Activated naive CD8-positive, alpha-beta T cell treated with anti-CD3 and anti-CD28 coated beads, Interleukin-2, amount 50 U/mL, for 24 hours (primary cell): ENCODE results near the gene ITGB8.

Source experiments
- ATAC-seq: fragments of 150-1000 bp; cut with Tn5 transposase; one replicate; pipeline ENCODE4 v1.10.0; 2021
- DNase-seq: peaks from one replicate; pipeline ENCODE4 v3.0.0; 2021
- H3K27ac Mint-ChIP-seq: one replicate; pipeline ENCODE4 v1.8.0; 2021; ENCODE audit warnings: mild to moderate bottlenecking, mixed read lengths
- H3K27me3 Mint-ChIP-seq: one replicate; pipeline ENCODE4 v1.8.0; 2021; ENCODE audit warnings: mixed read lengths
- H3K36me3 Mint-ChIP-seq: one replicate; pipeline ENCODE4 v1.8.0; 2021; ENCODE audit warnings: low read depth, mixed read lengths
- H3K4me1 Mint-ChIP-seq: one replicate; pipeline ENCODE4 v1.8.0; 2021; ENCODE audit warnings: mixed read lengths
- H3K4me3 Mint-ChIP-seq: one replicate; pipeline ENCODE4 v1.8.0; 2021; ENCODE audit warnings: mild to moderate bottlenecking, moderate library complexity, mixed read lengths
- H3K9me3 Mint-ChIP-seq: one replicate; pipeline ENCODE4 v1.8.0; 2021; ENCODE audit warnings: mixed read lengths

Gene ITGB8

GRCh38 chr7:20399521-20399920 is 68.8 kb downstream of the ITGB8 start:
- Mint-ChIP-seq H3K4me3 (no peak overlapping the region), H3K36me3 (no peaks in the 10 kb centered on the region), H3K4me1 (no peaks in the 10 kb centered on the region), H3K27me3 (no peaks in the 10 kb centered on the region), H3K27ac (no peak overlapping the region), H3K9me3 (no peaks in the 10 kb centered on the region)
- ATAC-seq = no peak
- no peak for DNase-seq

GRCh38 chr7:20401861-20402746 is 71.4 kb downstream of the ITGB8 start:
- no peak overlapping the region for H3K4me3 Mint-ChIP-seq
- no peaks in the 10 kb centered on the region for H3K36me3 Mint-ChIP-seq
- no peaks in the 10 kb centered on the region for H3K4me1 Mint-ChIP-seq
- ATAC-seq = no peak
- no peaks in the 10 kb centered on the region for H3K27me3 Mint-ChIP-seq
- H3K9me3 Mint-ChIP-seq = no peaks in the 10 kb centered on the region
- H3K27ac Mint-ChIP-seq = no peak overlapping the region
- no peak for DNase-seq

- no peak for ATAC-seq
- H3K36me3 Mint-ChIP-seq = no peaks in the 10 kb centered on the region
- DNase-seq = no peak
- H3K27me3 Mint-ChIP-seq = no peaks in the 10 kb centered on the region
- H3K4me1 Mint-ChIP-seq = no peaks in the 10 kb centered on the region
- no peak overlapping the region for H3K4me3 Mint-ChIP-seq
- no peak overlapping the region for H3K27ac Mint-ChIP-seq
- H3K9me3 Mint-ChIP-seq = no peaks in the 10 kb centered on the region
These were observed 72.1 kb downstream of the ITGB8 start for GRCh38 chr7:20402747-20403230.

GRCh38 chr7:20403331-20403730 is 72.6 kb downstream of the ITGB8 start:
- Mint-ChIP-seq H3K4me1 (no peaks in the 10 kb centered on the region), H3K27me3 (no peaks in the 10 kb centered on the region), H3K4me3 (no peak overlapping the region), H3K36me3 (no peaks in the 10 kb centered on the region), H3K9me3 (no peaks in the 10 kb centered on the region), H3K27ac (no peak overlapping the region)
- DNase-seq (no peak), ATAC-seq (no peak)

- H3K9me3 Mint-ChIP-seq = no peaks in the 10 kb centered on the region
- H3K4me1 Mint-ChIP-seq = no peaks in the 10 kb centered on the region
- DNase-seq (no peak), ATAC-seq (no peak)
- H3K27ac Mint-ChIP-seq = no peak overlapping the region
- H3K27me3 Mint-ChIP-seq = no peaks in the 10 kb centered on the region
- no peaks in the 10 kb centered on the region for H3K36me3 Mint-ChIP-seq
- H3K4me3 Mint-ChIP-seq = no peak overlapping the region
These were observed 73.6 kb downstream of the ITGB8 start for GRCh38 chr7:20404320-20404719.

GRCh38 chr7:20407585-20408466 is 77.1 kb downstream of the ITGB8 start:
- H3K36me3 Mint-ChIP-seq = no peaks in the 10 kb centered on the region
- no peaks in the 10 kb centered on the region for H3K4me1 Mint-ChIP-seq
- ATAC-seq = no peak
- DNase-seq = no peak
- no peak overlapping the region for H3K27ac Mint-ChIP-seq
- H3K27me3 Mint-ChIP-seq = no peaks in the 10 kb centered on the region
- H3K9me3 Mint-ChIP-seq = no peaks in the 10 kb centered on the region
- no peak overlapping the region for H3K4me3 Mint-ChIP-seq

GRCh38 chr7:20408467-20408826 is 77.7 kb downstream of the ITGB8 start:
- H3K36me3 Mint-ChIP-seq = no peaks in the 10 kb centered on the region
- H3K27me3 Mint-ChIP-seq = no peaks in the 10 kb centered on the region
- no peaks in the 10 kb centered on the region for H3K9me3 Mint-ChIP-seq
- H3K4me1 Mint-ChIP-seq = no peaks in the 10 kb centered on the region
- no peak overlapping the region for H3K27ac Mint-ChIP-seq
- ATAC-seq (no peak), DNase-seq (no peak)
- no peak overlapping the region for H3K4me3 Mint-ChIP-seq

- Mint-ChIP-seq H3K4me1 (no peaks in the 10 kb centered on the region), H3K36me3 (no peaks in the 10 kb centered on the region), H3K9me3 (no peaks in the 10 kb centered on the region), H3K27ac (no peak overlapping the region), H3K4me3 (no peak overlapping the region), H3K27me3 (no peaks in the 10 kb centered on the region)
- ATAC-seq = no peak
- DNase-seq = no peak
These were observed 79.3 kb downstream of the ITGB8 start for GRCh38 chr7:20409961-20410360.

- Mint-ChIP-seq H3K4me1 (no peaks in the 10 kb centered on the region), H3K27me3 (no peaks in the 10 kb centered on the region), H3K9me3 (no peaks in the 10 kb centered on the region), H3K4me3 (no peak overlapping the region), H3K27ac (no peak overlapping the region), H3K36me3 (no peaks in the 10 kb centered on the region)
- DNase-seq = no peak
- ATAC-seq = no peak
These were observed 80.7 kb downstream of the ITGB8 start for GRCh38 chr7:20411372-20411771.

GRCh38 chr7:20412032-20412431 is 81.3 kb downstream of the ITGB8 start:
- Mint-ChIP-seq H3K4me1 (no peaks in the 10 kb centered on the region), H3K4me3 (no peak overlapping the region), H3K36me3 (no peaks in the 10 kb centered on the region), H3K9me3 (no peaks in the 10 kb centered on the region), H3K27me3 (no peaks in the 10 kb centered on the region), H3K27ac (no peak overlapping the region)
- ATAC-seq = no peak
- DNase-seq = no peak

GRCh38 chr7:20417260-20417659 is 86.6 kb downstream of the ITGB8 start:
- ATAC-seq = no peak
- no peaks in the 10 kb centered on the region for H3K4me1 Mint-ChIP-seq
- no peak for DNase-seq
- H3K9me3 Mint-ChIP-seq = peaks cover 3% of the 10 kb centered on the region
- H3K27ac Mint-ChIP-seq = no peak overlapping the region
- H3K4me3 Mint-ChIP-seq = no peak overlapping the region
- H3K27me3 Mint-ChIP-seq = no peaks in the 10 kb centered on the region
- H3K36me3 Mint-ChIP-seq = no peaks in the 10 kb centered on the region

GRCh38 chr7:20417675-20418382 is 87.1 kb downstream of the ITGB8 start:
- Mint-ChIP-seq H3K4me3 (no peak overlapping the region), H3K9me3 (peaks cover 3% of the 10 kb centered on the region), H3K27ac (no peak overlapping the region), H3K36me3 (no peaks in the 10 kb centered on the region), H3K4me1 (no peaks in the 10 kb centered on the region), H3K27me3 (no peaks in the 10 kb centered on the region)
- no peak for DNase-seq
- ATAC-seq = no peak

- Mint-ChIP-seq H3K9me3 (peaks cover 4% of the 10 kb centered on the region), H3K27me3 (peaks cover 3% of the 10 kb centered on the region), H3K27ac (no peak overlapping the region), H3K4me3 (no peak overlapping the region), H3K4me1 (no peaks in the 10 kb centered on the region), H3K36me3 (no peaks in the 10 kb centered on the region)
- no peak for DNase-seq
- ATAC-seq = no peak
These were observed 93.8 kb downstream of the ITGB8 start for GRCh38 chr7:20424500-20424899.

GRCh38 chr7:20430664-20431063 is 100.0 kb downstream of the ITGB8 start:
- DNase-seq (no peak), ATAC-seq (no peak)
- Mint-ChIP-seq H3K4me3 (no peak overlapping the region), H3K27me3 (peaks cover 3% of the 10 kb centered on the region), H3K27ac (no peak overlapping the region), H3K4me1 (no peaks in the 10 kb centered on the region), H3K9me3 (peaks cover 4% of the 10 kb centered on the region), H3K36me3 (no peaks in the 10 kb centered on the region)
